Nephron progenitor cell (in vitro differentiated cells): ENCODE measurements around the gene ZNF367.
A peak's percentile ranks its signal among the peaks of the same experiment; 100 is the strongest.
"Not testable (repeated sequence)": the region's sequence is repeated elsewhere in the genome, so short reads cannot be mapped to it uniquely, and the experiment has no call there.

Experiments
- DNase-seq: peaks from one replicate; pipeline ENCODE4 v3.0.0; 2021
- H3K27ac Mint-ChIP-seq: 2 replicates; pipeline ENCODE4 v1.8.0; 2021; ENCODE audit warnings: mild to moderate bottlenecking, moderate library complexity, mixed read lengths
- H3K27me3 Mint-ChIP-seq: 2 replicates; pipeline ENCODE4 v1.8.0; 2021; ENCODE audit warnings: mild to moderate bottlenecking, low read depth, mixed read lengths; ENCODE audit not compliant: poor library complexity
- H3K36me3 Mint-ChIP-seq: 2 replicates; pipeline ENCODE4 v1.8.0; 2021; ENCODE audit warnings: low read depth, mixed read lengths
- H3K4me1 Mint-ChIP-seq: 2 replicates; pipeline ENCODE4 v1.8.0; 2021; ENCODE audit warnings: mixed read lengths
- H3K4me3 Mint-ChIP-seq: 2 replicates; pipeline ENCODE4 v1.8.0; 2021; ENCODE audit warnings: mild to moderate bottlenecking, moderate library complexity, mixed read lengths
- H3K9me3 Mint-ChIP-seq: 2 replicates; pipeline ENCODE4 v1.8.0; 2021; ENCODE audit warnings: mild to moderate bottlenecking, moderate library complexity, mixed read lengths
- CTCF ChIP-seq: fragments of 200-600 bp; sonication (generic); IDR thresholded peaks from 2 replicates; pipeline ENCODE4 v1.5.0; 2021; ENCODE audit warnings: antibody characterized with exemption

Gene ZNF367

DNA sequence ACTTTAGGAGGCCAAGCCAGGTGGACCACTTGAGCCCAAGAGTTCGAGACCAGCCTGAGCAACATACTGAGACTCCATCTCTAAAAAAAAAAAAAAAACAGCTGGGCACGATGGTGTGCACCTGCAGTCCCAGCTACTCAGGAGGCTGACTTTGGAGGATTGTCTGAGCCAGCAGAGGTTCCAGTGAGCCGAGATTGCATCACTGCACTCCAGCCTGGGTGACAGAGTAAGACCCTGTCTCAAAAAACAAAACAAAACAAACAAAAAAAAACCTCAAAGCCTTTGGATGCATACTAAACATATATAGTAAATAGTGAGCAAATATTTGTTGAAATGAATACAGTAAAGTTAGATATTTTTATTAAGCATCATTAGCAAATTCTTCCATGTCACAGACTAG lies 40.0 kb downstream of the ZNF367 start:
- DNase-seq: no peak
- TF ChIP-seq CTCF: no peak
- H3K27me3 Mint-ChIP-seq: peaks cover 15% of the 10 kb centered on the region
- no peak overlapping the region for H3K4me3 Mint-ChIP-seq
- H3K36me3 Mint-ChIP-seq: no peaks in the 10 kb centered on the region
- H3K4me1 Mint-ChIP-seq: peaks cover 38% of the 10 kb centered on the region
- no peak overlapping the region for H3K27ac Mint-ChIP-seq
- H3K9me3 Mint-ChIP-seq: no peaks in the 10 kb centered on the region

- H3K4me3 Mint-ChIP-seq: peak overlapping the region; percentile 16
- peaks cover 32% of the 10 kb centered on the region for H3K4me1 Mint-ChIP-seq
- peaks cover 12% of the 10 kb centered on the region for H3K27me3 Mint-ChIP-seq
- H3K36me3 Mint-ChIP-seq: no peaks in the 10 kb centered on the region
- peak; percentile 10 for DNase-seq
- no peaks in the 10 kb centered on the region for H3K9me3 Mint-ChIP-seq
- no peak for TF ChIP-seq CTCF
- H3K27ac Mint-ChIP-seq: peak overlapping the region; percentile 57
These were observed 41.0 kb downstream of the ZNF367 start for GRCh38 chr9:96376891-96377874.

- H3K36me3 Mint-ChIP-seq, DNase-seq, H3K27me3 Mint-ChIP-seq, H3K27ac Mint-ChIP-seq, H3K4me3 Mint-ChIP-seq, H3K9me3 Mint-ChIP-seq: not testable (repeated sequence)
- peaks cover 19% of the 10 kb centered on the region for H3K4me1 Mint-ChIP-seq
These were observed 42.7 kb downstream of the ZNF367 start for GRCh38 chr9:96375507-96375906.

- Mint-ChIP-seq H3K4me1 (no peaks in the 10 kb centered on the region), H3K9me3 (peaks cover 9% of the 10 kb centered on the region), H3K27me3 (no peaks in the 10 kb centered on the region), H3K36me3 (peaks cover 23% of the 10 kb centered on the region), H3K4me3 (no peak overlapping the region), H3K27ac (no peak overlapping the region)
- DNase-seq: no peak
- no peak for TF ChIP-seq CTCF
These were observed 50.2 kb downstream of the ZNF367 start for GRCh38 chr9:96367943-96368342.

DNA sequence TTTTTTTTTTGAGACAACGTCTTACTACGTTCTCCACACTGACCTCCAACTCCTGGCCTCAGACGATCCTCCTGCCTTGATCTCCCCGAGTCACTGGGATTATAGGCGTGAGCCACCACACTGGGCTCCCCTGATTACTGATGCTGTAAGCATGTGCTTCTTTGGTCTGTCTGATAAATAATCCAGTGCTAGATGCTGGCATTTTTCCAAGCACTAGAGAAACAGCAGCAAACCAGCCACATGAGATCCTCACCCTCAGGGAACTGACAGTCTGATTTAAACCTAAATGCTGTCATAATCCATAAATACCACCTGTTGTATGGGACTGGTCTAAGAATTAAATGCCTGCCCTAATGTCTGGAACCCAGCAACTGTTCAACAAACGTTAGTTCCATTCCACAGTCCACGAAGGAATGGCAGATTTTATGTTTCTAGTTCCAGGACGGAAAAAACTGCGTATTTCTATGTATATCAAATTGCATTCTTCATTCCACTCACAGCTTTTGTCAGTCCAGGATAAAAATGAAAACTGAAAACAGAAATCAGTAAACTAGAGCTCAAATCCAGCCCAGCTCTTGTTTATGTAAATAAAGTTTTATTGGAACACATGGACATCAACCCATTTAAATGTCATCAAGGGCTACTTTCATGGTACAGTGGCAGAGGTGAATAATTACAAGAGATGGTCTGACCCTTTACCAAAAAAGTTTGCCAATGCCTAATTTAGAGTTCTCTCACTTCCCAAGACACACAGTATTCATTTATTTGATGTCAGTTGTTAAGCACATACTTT lies 54.8 kb downstream of the ZNF367 start:
- H3K27ac Mint-ChIP-seq: no peak overlapping the region
- DNase-seq: no peak
- no peak for TF ChIP-seq CTCF
- H3K4me1 Mint-ChIP-seq: no peaks in the 10 kb centered on the region
- no peaks in the 10 kb centered on the region for H3K9me3 Mint-ChIP-seq
- peaks cover 34% of the 10 kb centered on the region for H3K36me3 Mint-ChIP-seq
- no peak overlapping the region for H3K4me3 Mint-ChIP-seq
- no peaks in the 10 kb centered on the region for H3K27me3 Mint-ChIP-seq

- not testable (repeated sequence) for H3K4me3 Mint-ChIP-seq, H3K27me3 Mint-ChIP-seq, DNase-seq, H3K4me1 Mint-ChIP-seq, H3K9me3 Mint-ChIP-seq, H3K27ac Mint-ChIP-seq
- H3K36me3 Mint-ChIP-seq: peaks cover 34% of the 10 kb centered on the region
These were observed 56.1 kb downstream of the ZNF367 start for GRCh38 chr9:96362119-96362518.
